Ishikawa (cell line): ENCODE data around the gene LIN28B.

Source experiments
- CEBPB ChIP-seq: IDR thresholded peaks from 2 replicates; pipeline ENCODE4 v1.6.1; 2012
- CREB1 ChIP-seq: IDR thresholded peaks from 2 replicates; pipeline ENCODE4 v1.6.1; 2012; ENCODE audit warnings: low read depth
- EGR1 ChIP-seq: IDR thresholded peaks from 2 replicates; pipeline ENCODE4 v1.6.1; 2012
- EP300 ChIP-seq: IDR thresholded peaks from 2 replicates; pipeline ENCODE4 v1.6.1; 2012; ENCODE audit warnings: borderline replicate concordance
- FOXM1 ChIP-seq: IDR thresholded peaks from 2 replicates; pipeline ENCODE4 v1.6.1; 2012; ENCODE audit warnings: low read depth, borderline replicate concordance
- NFIC ChIP-seq: IDR thresholded peaks from 2 replicates; pipeline ENCODE4 v1.6.1; 2012
- RAD21 ChIP-seq: IDR thresholded peaks from 2 replicates; pipeline ENCODE4 v1.6.1; 2012; ENCODE audit warnings: low read depth
- TAF1 ChIP-seq: IDR thresholded peaks from 2 replicates; pipeline ENCODE4 v1.6.1; 2012; ENCODE audit warnings: low read depth, mild to moderate bottlenecking
- TCF12 ChIP-seq: IDR thresholded peaks from 2 replicates; pipeline ENCODE4 v1.6.1; 2012; ENCODE audit warnings: low read depth
- TEAD4 ChIP-seq: IDR thresholded peaks from 2 replicates; pipeline ENCODE4 v1.6.1; 2012
- YY1 ChIP-seq: IDR thresholded peaks from 2 replicates; pipeline ENCODE4 v1.6.1; 2012; ENCODE audit warnings: low read depth
- ZBTB7A ChIP-seq: IDR thresholded peaks from 2 replicates; pipeline ENCODE4 v1.6.1; 2012; ENCODE audit warnings: low read depth
- TF ChIP-seq, protein P1 (sequence below): IDR thresholded peaks from 2 replicates; pipeline ENCODE4 v1.6.1; 2012
- TF ChIP-seq, protein P2 (sequence below): IDR thresholded peaks from 2 replicates; pipeline ENCODE4 v1.6.1; 2012
- TF ChIP-seq, protein P3 (sequence below): IDR thresholded peaks from 2 replicates; pipeline ENCODE4 v1.6.1; 2012; ENCODE audit warnings: low read depth, mild to moderate bottlenecking

Gene LIN28B, protein sequence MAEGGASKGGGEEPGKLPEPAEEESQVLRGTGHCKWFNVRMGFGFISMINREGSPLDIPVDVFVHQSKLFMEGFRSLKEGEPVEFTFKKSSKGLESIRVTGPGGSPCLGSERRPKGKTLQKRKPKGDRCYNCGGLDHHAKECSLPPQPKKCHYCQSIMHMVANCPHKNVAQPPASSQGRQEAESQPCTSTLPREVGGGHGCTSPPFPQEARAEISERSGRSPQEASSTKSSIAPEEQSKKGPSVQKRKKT

DNA sequence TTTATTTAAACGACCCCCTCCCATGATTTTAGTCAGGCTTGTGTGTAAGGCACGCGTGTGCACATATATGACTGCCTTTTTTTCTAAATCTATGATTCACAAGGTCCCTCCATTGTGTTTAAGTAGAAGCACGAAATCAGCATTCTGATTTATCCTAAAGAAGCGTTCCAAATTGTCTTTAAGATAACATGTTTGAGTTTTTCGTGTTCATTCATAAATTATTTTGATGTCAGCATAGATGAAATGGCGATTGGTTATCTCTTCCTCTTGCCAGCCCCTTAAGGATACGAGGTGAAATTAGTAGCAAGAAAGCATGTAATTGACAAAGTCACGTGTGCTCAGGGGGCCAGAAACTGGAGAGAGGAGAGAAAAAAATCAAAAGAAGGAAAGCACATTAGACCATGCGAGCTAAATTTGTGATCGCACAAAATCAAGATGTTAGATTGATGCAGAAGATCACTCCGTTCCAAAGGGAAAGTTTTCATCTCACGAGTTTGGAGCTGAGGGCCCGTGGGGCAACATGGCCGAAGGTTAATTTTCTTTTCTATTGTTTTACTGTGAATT, at the start of gene LIN28B:
LIN28B (plus strand) TSS at position 377 of the 564 bp plus-strand sequence; CDS start at position 521, 144 bp downstream.
- TF ChIP-seq, protein P1, sequence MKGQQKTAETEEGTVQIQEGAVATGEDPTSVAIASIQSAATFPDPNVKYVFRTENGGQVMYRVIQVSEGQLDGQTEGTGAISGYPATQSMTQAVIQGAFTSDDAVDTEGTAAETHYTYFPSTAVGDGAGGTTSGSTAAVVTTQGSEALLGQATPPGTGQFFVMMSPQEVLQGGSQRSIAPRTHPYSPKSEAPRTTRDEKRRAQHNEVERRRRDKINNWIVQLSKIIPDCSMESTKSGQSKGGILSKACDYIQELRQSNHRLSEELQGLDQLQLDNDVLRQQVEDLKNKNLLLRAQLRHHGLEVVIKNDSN: no peak
- TF ChIP-seq, protein P2, sequence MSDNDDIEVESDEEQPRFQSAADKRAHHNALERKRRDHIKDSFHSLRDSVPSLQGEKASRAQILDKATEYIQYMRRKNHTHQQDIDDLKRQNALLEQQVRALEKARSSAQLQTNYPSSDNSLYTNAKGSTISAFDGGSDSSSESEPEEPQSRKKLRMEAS: no peak

DNA sequence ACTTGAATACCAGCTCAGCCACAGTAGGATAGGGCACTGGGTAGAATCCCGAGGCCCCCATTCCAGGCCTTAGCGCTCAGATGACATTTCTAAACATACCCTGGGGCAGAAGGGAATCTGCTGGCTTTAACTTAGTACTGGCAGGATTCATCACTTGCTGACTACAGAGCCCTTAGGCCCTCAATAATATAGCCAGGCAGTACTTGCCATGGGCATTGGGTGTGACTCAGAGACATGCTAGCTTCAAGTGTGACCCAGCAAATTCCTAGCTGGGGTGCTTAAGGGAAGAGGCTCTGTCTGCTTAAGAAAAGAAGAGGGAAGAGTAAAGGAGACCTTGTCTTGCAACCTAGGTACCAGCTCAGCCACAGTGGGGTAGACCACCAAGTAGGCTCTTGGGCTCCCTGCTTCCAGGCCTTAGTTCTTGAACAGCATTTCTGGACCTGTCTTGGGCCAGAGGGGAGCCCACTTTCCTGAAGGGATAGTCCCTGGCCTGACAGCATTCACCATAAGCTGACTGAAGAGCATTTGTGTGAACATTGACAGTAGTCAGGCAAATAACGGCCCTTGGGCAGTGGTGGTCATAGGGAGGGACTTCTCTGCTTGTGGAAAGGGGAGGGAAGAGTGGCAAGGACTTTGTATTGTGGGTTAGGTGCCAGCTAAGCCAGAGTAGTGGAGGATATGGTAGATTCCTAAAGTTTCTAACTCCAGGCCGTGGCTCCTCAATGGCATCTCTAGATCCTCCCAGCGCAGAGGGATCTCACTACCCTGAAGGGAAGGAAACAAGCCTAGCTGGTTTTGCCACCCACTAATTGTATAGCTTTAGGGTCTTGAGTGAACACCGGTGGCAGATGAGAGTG, 48.6 kb upstream of the LIN28B start:
- TF ChIP-seq, protein P3, sequence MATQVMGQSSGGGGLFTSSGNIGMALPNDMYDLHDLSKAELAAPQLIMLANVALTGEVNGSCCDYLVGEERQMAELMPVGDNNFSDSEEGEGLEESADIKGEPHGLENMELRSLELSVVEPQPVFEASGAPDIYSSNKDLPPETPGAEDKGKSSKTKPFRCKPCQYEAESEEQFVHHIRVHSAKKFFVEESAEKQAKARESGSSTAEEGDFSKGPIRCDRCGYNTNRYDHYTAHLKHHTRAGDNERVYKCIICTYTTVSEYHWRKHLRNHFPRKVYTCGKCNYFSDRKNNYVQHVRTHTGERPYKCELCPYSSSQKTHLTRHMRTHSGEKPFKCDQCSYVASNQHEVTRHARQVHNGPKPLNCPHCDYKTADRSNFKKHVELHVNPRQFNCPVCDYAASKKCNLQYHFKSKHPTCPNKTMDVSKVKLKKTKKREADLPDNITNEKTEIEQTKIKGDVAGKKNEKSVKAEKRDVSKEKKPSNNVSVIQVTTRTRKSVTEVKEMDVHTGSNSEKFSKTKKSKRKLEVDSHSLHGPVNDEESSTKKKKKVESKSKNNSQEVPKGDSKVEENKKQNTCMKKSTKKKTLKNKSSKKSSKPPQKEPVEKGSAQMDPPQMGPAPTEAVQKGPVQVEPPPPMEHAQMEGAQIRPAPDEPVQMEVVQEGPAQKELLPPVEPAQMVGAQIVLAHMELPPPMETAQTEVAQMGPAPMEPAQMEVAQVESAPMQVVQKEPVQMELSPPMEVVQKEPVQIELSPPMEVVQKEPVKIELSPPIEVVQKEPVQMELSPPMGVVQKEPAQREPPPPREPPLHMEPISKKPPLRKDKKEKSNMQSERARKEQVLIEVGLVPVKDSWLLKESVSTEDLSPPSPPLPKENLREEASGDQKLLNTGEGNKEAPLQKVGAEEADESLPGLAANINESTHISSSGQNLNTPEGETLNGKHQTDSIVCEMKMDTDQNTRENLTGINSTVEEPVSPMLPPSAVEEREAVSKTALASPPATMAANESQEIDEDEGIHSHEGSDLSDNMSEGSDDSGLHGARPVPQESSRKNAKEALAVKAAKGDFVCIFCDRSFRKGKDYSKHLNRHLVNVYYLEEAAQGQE: no peak
- TF ChIP-seq CEBPB (no peak), RAD21 (no peak), NFIC (no peak), YY1 (no peak), EP300 (no peak), ZBTB7A (no peak), TEAD4 (no peak), CREB1 (no peak), FOXM1 (no peak), EGR1 (no peak), TCF12 (no peak)
- TF ChIP-seq, protein P2: no peak
- TF ChIP-seq, protein P1: no peak

DNA sequence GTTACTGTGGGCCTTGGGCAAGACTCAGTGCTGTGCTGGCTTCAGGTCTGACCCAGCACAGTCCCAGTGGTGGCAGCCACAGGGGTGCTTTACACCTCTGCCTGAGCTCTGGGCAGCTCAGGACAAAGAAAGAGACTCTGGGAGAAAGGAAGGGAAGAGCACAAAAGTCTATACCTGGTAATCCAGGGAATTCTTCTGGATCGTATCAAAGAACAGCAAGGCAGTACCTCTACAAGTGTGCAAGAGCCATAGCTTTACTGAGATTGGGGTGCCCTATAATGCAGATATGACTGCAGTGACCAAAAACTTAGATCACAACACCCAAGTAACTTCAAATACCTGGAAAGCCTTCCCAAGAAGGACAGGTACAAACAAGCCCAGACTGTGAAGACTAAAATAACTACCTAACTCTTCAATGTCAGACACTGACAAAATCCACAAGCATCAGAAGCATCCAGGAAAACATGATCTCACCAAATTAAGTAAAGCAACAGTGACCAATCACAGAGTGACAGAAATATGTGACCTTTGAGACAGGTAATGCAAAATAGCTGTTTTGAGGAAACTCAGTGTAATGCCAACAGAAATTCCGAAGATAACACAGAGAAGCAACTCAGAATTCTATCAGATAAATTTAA, 47.9 kb upstream of the LIN28B start:
- no peak for TF ChIP-seq RAD21
- TF ChIP-seq FOXM1: no peak
- no peak for TF ChIP-seq CEBPB
- no peak for TF ChIP-seq EP300
- TF ChIP-seq ZBTB7A: no peak
- no peak for TF ChIP-seq EGR1
- no peak for TF ChIP-seq TCF12
- no peak for TF ChIP-seq TEAD4

DNA sequence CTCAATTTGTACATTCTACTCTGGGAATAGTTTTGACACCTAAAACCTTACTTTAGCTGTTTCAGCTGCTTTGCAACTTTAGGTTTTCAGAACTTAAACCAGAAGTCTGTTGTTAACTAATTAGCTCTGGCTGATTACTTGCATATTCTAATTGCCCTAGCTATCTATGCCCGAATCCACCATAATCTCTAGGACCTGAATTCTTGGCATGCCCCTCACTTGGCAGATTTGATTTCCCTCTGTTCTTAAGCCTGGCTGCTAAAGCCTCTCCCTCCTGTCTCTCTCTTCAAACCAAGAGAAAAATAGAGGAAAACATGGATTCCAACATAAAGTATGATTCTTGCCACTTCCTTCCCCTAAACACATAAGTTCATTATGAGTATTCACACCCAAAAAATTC, 35.0 kb upstream of the LIN28B start:
- TF ChIP-seq EP300 (no peak), CEBPB (no peak), TCF12 (no peak), ZBTB7A (no peak), TAF1 (no peak), TEAD4 (no peak), FOXM1 (no peak), NFIC (no peak), RAD21 (no peak), EGR1 (no peak), YY1 (no peak), CREB1 (no peak)
- TF ChIP-seq, protein P1: no peak
- TF ChIP-seq, protein P2: no peak
- TF ChIP-seq, protein P3: no peak

DNA sequence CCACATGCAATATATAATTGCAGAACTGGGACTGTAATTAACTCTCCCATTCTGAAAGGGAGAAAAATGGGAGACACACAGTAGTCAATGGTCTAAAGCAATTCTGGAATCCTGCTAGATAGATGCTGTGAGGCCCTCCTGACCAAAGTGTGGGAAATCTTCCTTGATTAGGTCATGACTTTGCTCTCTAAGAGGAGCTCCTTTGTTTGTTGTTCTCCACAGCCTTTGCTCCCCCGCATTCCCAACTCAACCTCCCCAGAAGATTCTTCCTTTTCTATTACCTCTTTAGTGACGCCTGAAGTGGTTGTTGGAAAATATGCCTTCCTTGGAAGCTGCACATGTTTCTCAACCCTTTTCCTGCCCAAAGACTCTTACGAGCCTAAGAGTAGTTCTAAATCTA, 28.8 kb upstream of the LIN28B start:
- TF ChIP-seq, protein P1: no peak
- TF ChIP-seq, protein P2: no peak
- TF ChIP-seq TAF1 (no peak), CEBPB (no peak), EP300 (no peak), ZBTB7A (no peak)
